Mammary epithelial cell (primary cell): ENCODE data around the gene ATP8A1.

ENCODE experiments used
- EZH2 ChIP-seq: IDR thresholded peaks from 2 replicates; pipeline ENCODE4 v1.6.1; 2012; ENCODE audit warnings: low read length, inconsistent platforms, borderline replicate concordance
- TF ChIP-seq, protein P1 (sequence below), 2 donors: IDR thresholded peaks in 1 of 2; conservative IDR thresholded peaks in 1 of 2; 2 replicates each; pipeline ENCODE4 v1.5.1; 2011 to 2012; ENCODE audit warnings: inconsistent platforms in 2 of 2, low read length in 2 of 2, mild to moderate bottlenecking in 2 of 2, control low read depth in 1 of 2, low read depth in 1 of 2; ENCODE audit not compliant: insufficient read depth in 1 of 2; ENCODE audit errors: extremely low read depth in 1 of 2

GRCh38 chr4:42656944-42657792 lies at the start of gene ATP8A1:
- TF ChIP-seq, protein P1, sequence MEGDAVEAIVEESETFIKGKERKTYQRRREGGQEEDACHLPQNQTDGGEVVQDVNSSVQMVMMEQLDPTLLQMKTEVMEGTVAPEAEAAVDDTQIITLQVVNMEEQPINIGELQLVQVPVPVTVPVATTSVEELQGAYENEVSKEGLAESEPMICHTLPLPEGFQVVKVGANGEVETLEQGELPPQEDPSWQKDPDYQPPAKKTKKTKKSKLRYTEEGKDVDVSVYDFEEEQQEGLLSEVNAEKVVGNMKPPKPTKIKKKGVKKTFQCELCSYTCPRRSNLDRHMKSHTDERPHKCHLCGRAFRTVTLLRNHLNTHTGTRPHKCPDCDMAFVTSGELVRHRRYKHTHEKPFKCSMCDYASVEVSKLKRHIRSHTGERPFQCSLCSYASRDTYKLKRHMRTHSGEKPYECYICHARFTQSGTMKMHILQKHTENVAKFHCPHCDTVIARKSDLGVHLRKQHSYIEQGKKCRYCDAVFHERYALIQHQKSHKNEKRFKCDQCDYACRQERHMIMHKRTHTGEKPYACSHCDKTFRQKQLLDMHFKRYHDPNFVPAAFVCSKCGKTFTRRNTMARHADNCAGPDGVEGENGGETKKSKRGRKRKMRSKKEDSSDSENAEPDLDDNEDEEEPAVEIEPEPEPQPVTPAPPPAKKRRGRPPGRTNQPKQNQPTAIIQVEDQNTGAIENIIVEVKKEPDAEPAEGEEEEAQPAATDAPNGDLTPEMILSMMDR (conservative IDR thresholded peaks at IDR 0.05 in 1 of 2, IDR thresholded peaks at IDR 0.05 in 1 of 2; ENCODE audit: extremely low read depth in 1 of 2, insufficient read depth in 1 of 2, low read depth in 1 of 2, low read length in 2 of 2): no peak
- TF ChIP-seq EZH2: no peak
